Measurements from ENCODE around the gene DNAH17.

DNAH17 gene

GRCh38 chr17:78605886-78606285 is 28.7 kb upstream of the DNAH17 start:
- FAIRE-seq = no peak

GRCh38 chr17:78605429-78605828 is 28.2 kb upstream of the DNAH17 start:
- no peak for FAIRE-seq

- no peak for FAIRE-seq
These were observed 25.1 kb upstream of the DNAH17 start for GRCh38 chr17:78602246-78602645.

GRCh38 chr17:78601577-78602190 is 24.5 kb upstream of the DNAH17 start:
- FAIRE-seq = no peak

GRCh38 chr17:78600181-78600721 is 23.1 kb upstream of the DNAH17 start:
- no peak for FAIRE-seq

- no peak for FAIRE-seq
These were observed 22.2 kb upstream of the DNAH17 start for GRCh38 chr17:78599419-78599818.

GRCh38 chr17:78598013-78598471 is 20.8 kb upstream of the DNAH17 start:
- FAIRE-seq = no peak

GRCh38 chr17:78596871-78597764 is 19.9 kb upstream of the DNAH17 start:
- FAIRE-seq = no peak

- FAIRE-seq = no peak
These were observed 18.1 kb upstream of the DNAH17 start for GRCh38 chr17:78595135-78595810.

- no peak for FAIRE-seq
These were observed 15.8 kb upstream of the DNAH17 start for GRCh38 chr17:78592991-78593329.

GRCh38 chr17:78591263-78591671 is 14.1 kb upstream of the DNAH17 start:
- no peak for FAIRE-seq

- FAIRE-seq = no peak
These were observed 12.7 kb upstream of the DNAH17 start for GRCh38 chr17:78589885-78590284.

GRCh38 chr17:78589031-78589675 is 12.0 kb upstream of the DNAH17 start:
- FAIRE-seq = no peak

GRCh38 chr17:78588258-78589030 is 11.2 kb upstream of the DNAH17 start:
- no peak for FAIRE-seq

GRCh38 chr17:78585006-78585630 is 7.9 kb upstream of the DNAH17 start:
- FAIRE-seq = no peak

GRCh38 chr17:78583091-78583490 is 5.9 kb upstream of the DNAH17 start:
- no peak for FAIRE-seq

GRCh38 chr17:78581304-78581703 is 4.1 kb upstream of the DNAH17 start:
- no peak for FAIRE-seq

GRCh38 chr17:78580277-78580804 is 3.1 kb upstream of the DNAH17 start:
- FAIRE-seq = no peak

GRCh38 chr17:78576389-78577112 is 645 bp downstream of the DNAH17 start:
- no peak for FAIRE-seq

- FAIRE-seq = no peak
These were observed 1.3 kb downstream of the DNAH17 start for GRCh38 chr17:78575899-78576298.

- FAIRE-seq = no peak
These were observed 1.9 kb downstream of the DNAH17 start for GRCh38 chr17:78575340-78575739.

Measured in G401.6 (cell line).